OCI-LY1 (cell line): ENCODE data around the gene EIF1B.

Source experiments
- EZH2 ChIP-seq: fragments of 200-600 bp; sonication (generic), shearing (Covaris generic); IDR thresholded peaks from 2 replicates; pipeline ENCODE4 v1.8.0; 2017; ENCODE audit warnings: borderline replicate concordance, mixed run types, mild to moderate bottlenecking, antibody characterized with exemption, low read length, moderate library complexity, mixed read lengths
- TF ChIP-seq, protein P1 (sequence below): fragments of 200-600 bp; sonication (generic), shearing (Covaris generic); IDR thresholded peaks from 2 replicates; pipeline ENCODE4 v1.5.1; 2017; ENCODE audit warnings: mild to moderate bottlenecking, antibody characterized with exemption, low read length, moderate library complexity, mixed read lengths

- TF ChIP-seq, protein P1, sequence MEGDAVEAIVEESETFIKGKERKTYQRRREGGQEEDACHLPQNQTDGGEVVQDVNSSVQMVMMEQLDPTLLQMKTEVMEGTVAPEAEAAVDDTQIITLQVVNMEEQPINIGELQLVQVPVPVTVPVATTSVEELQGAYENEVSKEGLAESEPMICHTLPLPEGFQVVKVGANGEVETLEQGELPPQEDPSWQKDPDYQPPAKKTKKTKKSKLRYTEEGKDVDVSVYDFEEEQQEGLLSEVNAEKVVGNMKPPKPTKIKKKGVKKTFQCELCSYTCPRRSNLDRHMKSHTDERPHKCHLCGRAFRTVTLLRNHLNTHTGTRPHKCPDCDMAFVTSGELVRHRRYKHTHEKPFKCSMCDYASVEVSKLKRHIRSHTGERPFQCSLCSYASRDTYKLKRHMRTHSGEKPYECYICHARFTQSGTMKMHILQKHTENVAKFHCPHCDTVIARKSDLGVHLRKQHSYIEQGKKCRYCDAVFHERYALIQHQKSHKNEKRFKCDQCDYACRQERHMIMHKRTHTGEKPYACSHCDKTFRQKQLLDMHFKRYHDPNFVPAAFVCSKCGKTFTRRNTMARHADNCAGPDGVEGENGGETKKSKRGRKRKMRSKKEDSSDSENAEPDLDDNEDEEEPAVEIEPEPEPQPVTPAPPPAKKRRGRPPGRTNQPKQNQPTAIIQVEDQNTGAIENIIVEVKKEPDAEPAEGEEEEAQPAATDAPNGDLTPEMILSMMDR, result no peak
- TF ChIP-seq EZH2, result no peak
Measured at GRCh38 chr3:40341671-40342070, 32.2 kb downstream of the EIF1B start.
